KG1 (cell line): ENCODE data around the gene CDH13.

Experiments
- DNase-seq: peaks from one replicate; lab custom pipeline; 2025; lab: John Stamatoyannopoulos, UW

CDH13 gene

GRCh38 chr16:83354015-83354414, 727.2 kb downstream of the CDH13 start:
- DNase-seq = no peak

- no peak for DNase-seq
Observed at GRCh38 chr16:83355570-83356218, 728.9 kb downstream of the CDH13 start.

GRCh38 chr16:83356266-83356665, 729.5 kb downstream of the CDH13 start:
- peak; percentile 19 for DNase-seq

GRCh38 chr16:83356986-83357385, 730.2 kb downstream of the CDH13 start:
- DNase-seq = no peak

GRCh38 chr16:83363521-83363920, 736.8 kb downstream of the CDH13 start:
- DNase-seq = no peak

- DNase-seq = no peak
Observed at GRCh38 chr16:83365166-83365565, 738.4 kb downstream of the CDH13 start.

- no peak for DNase-seq
Observed at GRCh38 chr16:83366228-83366627, 739.5 kb downstream of the CDH13 start.

- no peak for DNase-seq
Observed at GRCh38 chr16:83374979-83375378, 748.2 kb downstream of the CDH13 start.

GRCh38 chr16:83389751-83390150, 763.0 kb downstream of the CDH13 start:
- no peak for DNase-seq

- DNase-seq = no peak
Observed at GRCh38 chr16:83390759-83391158, 764.0 kb downstream of the CDH13 start.

- no peak for DNase-seq
Observed at GRCh38 chr16:83392743-83393142, 766.0 kb downstream of the CDH13 start.

- no peak for DNase-seq
Observed at GRCh38 chr16:83393196-83393981, 766.6 kb downstream of the CDH13 start.

- DNase-seq = no peak
Observed at GRCh38 chr16:83397601-83398291, 771.0 kb downstream of the CDH13 start.

GRCh38 chr16:83400234-83400633, 773.5 kb downstream of the CDH13 start:
- DNase-seq = no peak

GRCh38 chr16:83402160-83402814, 775.5 kb downstream of the CDH13 start:
- DNase-seq = no peak

- no peak for DNase-seq
Observed at GRCh38 chr16:83402967-83403366, 776.2 kb downstream of the CDH13 start.

- no peak for DNase-seq
Observed at GRCh38 chr16:83403761-83404160, 777.0 kb downstream of the CDH13 start.

- no peak for DNase-seq
Observed at GRCh38 chr16:83404261-83404660, 777.5 kb downstream of the CDH13 start.

GRCh38 chr16:83407928-83408327, 781.2 kb downstream of the CDH13 start:
- no peak for DNase-seq

- no peak for DNase-seq
Observed at GRCh38 chr16:83409347-83409746, 782.6 kb downstream of the CDH13 start.

- DNase-seq = no peak
Observed at GRCh38 chr16:83418565-83418964, 791.8 kb downstream of the CDH13 start.

- peak; percentile 1 for DNase-seq
Observed at GRCh38 chr16:83420206-83420760, 793.5 kb downstream of the CDH13 start.
